B cell (primary cell): ENCODE results near the gene TUFM. TPM values are rescaled to one million over a fixed set of nuclear protein-coding genes. Genes with fewer than 3 reads are reported as not detected.
A peak's percentile ranks its signal among the peaks of the same experiment; 100 is the strongest.

Experiments
- ATAC-seq: fragments of 200-7000 bp; cut with Tn5 transposase; one replicate; pipeline ENCODE4 v1.10.0; 2021; ENCODE audit warnings: low read depth, mild to moderate bottlenecking, moderate number of reproducible peaks, moderate library complexity
- CTCF ChIA-PET: fragments of 350-600 bp; sonication (Branson Sonifier 250); formaldehyde crosslinking; loops from one replicate; lab custom pipeline; 2021; ENCODE audit warnings: antibody characterized with exemption, inconsistent platforms; lab: Charles Lee
- POLR2A ChIA-PET: fragments of 350-600 bp; sonication (Branson Sonifier 250); formaldehyde crosslinking; loops from one replicate; lab custom pipeline; 2021; ENCODE audit warnings: antibody characterized with exemption; lab: Charles Lee
- DNase-seq: peaks from one replicate; pipeline ENCODE4 v3.0.0; 2013
- H2AFZ ChIP-seq: 2 replicates; pipeline ENCODE4 v1.6.1; 2012; ENCODE audit warnings: mild to moderate bottlenecking, low read depth, low read length; ENCODE audit not compliant: insufficient read depth, poor library complexity, severe bottlenecking
- H3K27ac ChIP-seq, 2 donors: 1 replicate in 1 of 2; 2 replicates in 1 of 2; pipeline ENCODE4 v1.5.1; 2012 to 2013; ENCODE audit warnings: low read length in 2 of 2, mild to moderate bottlenecking in 2 of 2, moderate library complexity in 1 of 2
- H3K27me3 ChIP-seq, 4 experiments: fragments of 200-600 bp in 1 of 4; sonication (generic) in 1 of 4; replicated peaks in 1 of 4; 1 replicate in 2 of 4; 2 replicates in 2 of 4; pipeline versions ENCODE4 v1.6.1 to v1.7.0; 2013 to 2016; ENCODE audit warnings: low read length in 3 of 4, mild to moderate bottlenecking in 2 of 4, mixed read lengths in 1 of 4, moderate library complexity in 1 of 4; ENCODE audit not compliant: insufficient read depth in 4 of 4, control insufficient read depth in 3 of 4; ENCODE audit errors: control extremely low read depth in 1 of 4
- H3K36me3 ChIP-seq, 2 experiments: replicated peaks in 1 of 2; 1 replicate in 1 of 2; 2 replicates in 1 of 2; pipeline versions ENCODE4 v1.6.1 to v1.7.1; 2013; ENCODE audit warnings: low read length in 1 of 2; ENCODE audit not compliant: insufficient read depth in 2 of 2, control insufficient read depth in 1 of 2; ENCODE audit errors: control extremely low read depth in 1 of 2, extremely low read depth in 1 of 2
- H3K4me1 ChIP-seq, 2 donors: fragments of 200-600 bp in 1 of 2; sonication (generic) in 1 of 2; 1 replicate in 1 of 2; 2 replicates in 1 of 2; pipeline versions ENCODE4 v1.5.1 to v1.6.1; 2013 to 2017; ENCODE audit warnings: low read length in 2 of 2; ENCODE audit not compliant: control insufficient read depth in 2 of 2, insufficient read depth in 2 of 2
- H3K4me2 ChIP-seq: replicated peaks from 2 replicates; pipeline ENCODE3; 2012; ENCODE audit warnings: mild to moderate bottlenecking, low read depth, low read length; ENCODE audit not compliant: poor library complexity, severe bottlenecking
- H3K4me3 ChIP-seq, 5 experiments: fragments of 200-600 bp in 1 of 5; sonication (generic) in 1 of 5; 1 replicate in 3 of 5; 2 replicates in 2 of 5; pipeline versions ENCODE4 v1.5.1 to v1.7.0; 2011 to 2016; ENCODE audit warnings: low read length in 4 of 5, mild to moderate bottlenecking in 4 of 5, low read depth in 2 of 5, control low read depth in 1 of 5, moderate library complexity in 1 of 5; ENCODE audit not compliant: insufficient read depth in 1 of 5; ENCODE audit errors: control extremely low read depth in 1 of 5, extremely low read depth in 1 of 5
- H3K79me2 ChIP-seq: fragments of 200-600 bp; sonication (generic); one replicate; pipeline ENCODE4 v1.6.0; 2016; ENCODE audit warnings: low read length; ENCODE audit not compliant: control insufficient read depth, insufficient read depth
- H3K9ac ChIP-seq: fragments of 200-600 bp; sonication (generic); 2 replicates; pipeline ENCODE4 v1.6.1; 2017; ENCODE audit warnings: mild to moderate bottlenecking, low read length, moderate library complexity
- H3K9me3 ChIP-seq, 3 donors: one replicate each; pipeline versions ENCODE4 v1.6.1 to v1.7.1; 2013; ENCODE audit warnings: low read length in 2 of 3; ENCODE audit not compliant: control insufficient read depth in 2 of 3, insufficient read depth in 1 of 3; ENCODE audit errors: control extremely low read depth in 1 of 3
- H4K20me1 ChIP-seq: 2 replicates; pipeline ENCODE4 v1.6.0; 2012; ENCODE audit warnings: mild to moderate bottlenecking, low read length; ENCODE audit not compliant: insufficient read depth, control insufficient read depth, poor library complexity, severe bottlenecking
- H3K27ac Mint-ChIP-seq: one replicate; pipeline ENCODE4 v1.8.0; 2021; ENCODE audit warnings: mixed read lengths
- H3K27me3 Mint-ChIP-seq: one replicate; pipeline ENCODE4 v1.8.0; 2021; ENCODE audit warnings: mixed read lengths
- H3K4me1 Mint-ChIP-seq: one replicate; pipeline ENCODE4 v1.8.0; 2021; ENCODE audit warnings: mixed read lengths
- H3K4me3 Mint-ChIP-seq: one replicate; pipeline ENCODE4 v1.8.0; 2021; ENCODE audit warnings: mixed read lengths
- H3K9me3 Mint-ChIP-seq: one replicate; pipeline ENCODE4 v1.8.0; 2022; ENCODE audit warnings: mixed read lengths; ENCODE audit not compliant: insufficient read depth
- EZH2 ChIP-seq: IDR thresholded peaks from 2 replicates; pipeline ENCODE4 v1.6.1; 2012; ENCODE audit warnings: borderline replicate concordance, low read depth, mild to moderate bottlenecking, moderate library complexity, low read length; ENCODE audit not compliant: insufficient read depth, poor library complexity, severe bottlenecking
- WGBS: methylation state at CpG from one replicate; pipeline ENCODE4 v1.1.5; 2013; ENCODE audit warnings: missing lambda C conversion rate; ENCODE audit not compliant: insufficient coverage; 5-methylcytosine and 5-hydroxymethylcytosine counted together
- intact Hi-C: fragments of 100-400 bp; cut with micrococcal nuclease; formaldehyde crosslinking; loops from one replicate; pipeline ENCODE4 v1.10.0; 2022
- polyA plus RNA-seq: library from polyadenylated mRNA; depleted of rRNA; stranded (reverse); fragments of >200 nt; gene quantifications from 2 replicates; pipeline ENCODE4 v1.2.3, GENCODE V29; 2012
- total RNA-seq, 2 donors: library from RNA; stranded (reverse); fragments of 120-200 nt in 1 of 2; gene quantifications; 1 replicate in 1 of 2; 2 replicates in 1 of 2; pipeline versions ENCODE4 v1.2.3 to v1.2.4, GENCODE V29; 2013 to 2022
- TF ChIP-seq, protein P1 (sequence below): fragments of 200-600 bp; IDR thresholded peaks from one replicate; pipeline ENCODE4 v1.8.0; 2022; ENCODE audit warnings: antibody characterized with exemption, mild to moderate bottlenecking

The TUFM gene
- total and polyA plus RNA-seq, 2 donors (not counting 1 experiment from before 2014, with no cell fraction given) = 126 to 129 TPM

- CTCF ChIA-PET = no interaction called here
- Histone ChIP-seq H3K4me3 (no peak overlapping the region), H3K27me3 (no peaks in the 10 kb centered on the region), H3K36me3 (peaks cover 2 to 62% of the 10 kb centered on the region in 2 experiments), H4K20me1 (peaks cover 66% of the 10 kb centered on the region), H3K79me2 (peaks cover 73% of the 10 kb centered on the region), H3K4me2 (no peak overlapping the region), H3K9me3 (no peaks in the 10 kb centered on the region), H3K4me1 (peaks cover 19 to 23% of the 10 kb centered on the region in 2 donors), H3K9ac (no peak overlapping the region), H3K27ac (peak overlapping the region in 1 of 2 donors; percentile 98), H2AFZ (no peak overlapping the region)
- POLR2A ChIA-PET = no interaction called here
- Mint-ChIP-seq H3K27me3 (no peaks in the 10 kb centered on the region), H3K4me1 (peaks cover 28% of the 10 kb centered on the region), H3K4me3 (peak overlapping the region; percentile 56), H3K27ac (peak overlapping the region; percentile 56), H3K9me3 (no peaks in the 10 kb centered on the region)
- intact Hi-C loops = no loop called here
- peak; percentile 16 for DNase-seq
- 90% methylated on average over 5 of the region's 6 CpGs for WGBS
- no peak for ATAC-seq
- TF ChIP-seq EZH2 = no peak
- TF ChIP-seq, protein P1, sequence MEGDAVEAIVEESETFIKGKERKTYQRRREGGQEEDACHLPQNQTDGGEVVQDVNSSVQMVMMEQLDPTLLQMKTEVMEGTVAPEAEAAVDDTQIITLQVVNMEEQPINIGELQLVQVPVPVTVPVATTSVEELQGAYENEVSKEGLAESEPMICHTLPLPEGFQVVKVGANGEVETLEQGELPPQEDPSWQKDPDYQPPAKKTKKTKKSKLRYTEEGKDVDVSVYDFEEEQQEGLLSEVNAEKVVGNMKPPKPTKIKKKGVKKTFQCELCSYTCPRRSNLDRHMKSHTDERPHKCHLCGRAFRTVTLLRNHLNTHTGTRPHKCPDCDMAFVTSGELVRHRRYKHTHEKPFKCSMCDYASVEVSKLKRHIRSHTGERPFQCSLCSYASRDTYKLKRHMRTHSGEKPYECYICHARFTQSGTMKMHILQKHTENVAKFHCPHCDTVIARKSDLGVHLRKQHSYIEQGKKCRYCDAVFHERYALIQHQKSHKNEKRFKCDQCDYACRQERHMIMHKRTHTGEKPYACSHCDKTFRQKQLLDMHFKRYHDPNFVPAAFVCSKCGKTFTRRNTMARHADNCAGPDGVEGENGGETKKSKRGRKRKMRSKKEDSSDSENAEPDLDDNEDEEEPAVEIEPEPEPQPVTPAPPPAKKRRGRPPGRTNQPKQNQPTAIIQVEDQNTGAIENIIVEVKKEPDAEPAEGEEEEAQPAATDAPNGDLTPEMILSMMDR = no peak
These were observed 20.0 kb downstream of the TUFM start for GRCh38 chr16:28826141-28826540.

DNA sequence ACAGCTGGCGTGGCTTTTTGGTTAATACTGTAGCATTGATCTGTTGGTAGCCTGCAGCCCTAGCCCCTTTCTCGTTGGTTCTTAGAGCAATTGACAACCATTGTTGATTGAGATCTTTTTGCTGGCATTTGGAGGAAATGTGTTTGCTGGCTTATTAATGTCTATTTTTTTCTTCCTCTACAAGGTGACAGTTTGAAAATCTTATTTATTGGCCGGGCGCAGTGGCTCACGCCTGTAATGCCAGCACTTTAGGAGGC is 21.5 kb downstream of the TUFM start:
- Mint-ChIP-seq H3K27me3 (no peaks in the 10 kb centered on the region), H3K4me3 (peak overlapping the region; percentile 98), H3K9me3 (no peaks in the 10 kb centered on the region), H3K4me1 (peaks cover 28% of the 10 kb centered on the region), H3K27ac (peak overlapping the region; percentile 97)
- peak overlapping the region; percentile 81 for H3K4me2 ChIP-seq
- peaks cover 19 to 23% of the 10 kb centered on the region in 2 donors for H3K4me1 ChIP-seq
- intact Hi-C loops = loop anchor here (1.0 kb wide), 2 partner anchors 39 to 126 kb away; partner anchors contain the start of genes NFATC2IP and SH2B1
- no peaks in the 10 kb centered on the region for H3K27me3 ChIP-seq
- H3K36me3 ChIP-seq = peaks cover 2 to 47% of the 10 kb centered on the region in 2 experiments
- TF ChIP-seq, protein P1 = no peak
- TF ChIP-seq EZH2 = no peak
- WGBS = 10% methylated on average over 1 of the region's 5 CpGs
- peaks cover 51% of the 10 kb centered on the region for H4K20me1 ChIP-seq
- peak overlapping the region; percentile 76 to 95 (median 87) for H3K4me3 ChIP-seq
- DNase-seq (no peak), ATAC-seq (no peak)
- no peaks in the 10 kb centered on the region for H3K9me3 ChIP-seq
- POLR2A ChIA-PET = no interaction called here
- H3K79me2 ChIP-seq = peaks cover 64% of the 10 kb centered on the region
- peak overlapping the region; percentile 94 for H3K9ac ChIP-seq
- H3K27ac ChIP-seq = peak overlapping the region; percentile 98 to 99
- H2AFZ ChIP-seq = peak overlapping the region; percentile 82
- CTCF ChIA-PET = interaction anchor here (1.0 kb wide), 1 partner anchor 121 kb away, joined by 3 read pairs; no protein-coding TSS in a partner anchor
